SK-N-SH treated with all-trans-retinoic acid at 6 μM for 48 hours (cell line): ENCODE measurements around the gene NFKBIB.

Experiments used
- ATAC-seq: fragments of 200-7000 bp; cut with Tn5 transposase; 3 replicates; pipeline ENCODE4 v1.9.1; 2020; ENCODE audit warnings: mild to moderate bottlenecking, moderate library complexity
- ARNTL ChIP-seq: fragments of 450-650 bp; formaldehyde crosslinking; IDR thresholded peaks from 2 replicates; pipeline ENCODE4 v1.5.0; 2020; ENCODE audit warnings: low read depth, mild to moderate bottlenecking, moderate library complexity, borderline replicate concordance
- BACH2 ChIP-seq: fragments of 250-450 bp; sonication (Bioruptor Pico); IDR thresholded peaks from 2 replicates; pipeline ENCODE4 v1.9.0; 2021; ENCODE audit warnings: mild to moderate bottlenecking, borderline replicate concordance
- CSDC2 ChIP-seq: fragments of 250-450 bp; sonication (Bioruptor Pico); IDR thresholded peaks from 2 replicates; pipeline ENCODE4 v1.5.0; 2020; ENCODE audit warnings: mild to moderate bottlenecking, moderate library complexity
- CSRNP3 ChIP-seq: fragments of 250-450 bp; sonication (Bioruptor Pico); IDR thresholded peaks from 2 replicates; pipeline ENCODE4 v1.5.1; 2021; ENCODE audit warnings: mild to moderate bottlenecking, moderate library complexity
- ESRRG ChIP-seq: fragments of 250-450 bp; sonication (Bioruptor Pico); IDR thresholded peaks from 2 replicates; pipeline ENCODE4 v1.6.1; 2021; ENCODE audit warnings: mild to moderate bottlenecking
- GLIS3 ChIP-seq: fragments of 250-450 bp; sonication (Bioruptor Pico); IDR thresholded peaks from 2 replicates; pipeline ENCODE4 v1.5.0; 2020; ENCODE audit warnings: mild to moderate bottlenecking, moderate library complexity
- ISL1 ChIP-seq: fragments of 250-450 bp; sonication (Bioruptor Pico); IDR thresholded peaks from 2 replicates; pipeline ENCODE4 v2.1.2; 2022; ENCODE audit warnings: mild to moderate bottlenecking, moderate library complexity
- OSR1 ChIP-seq: fragments of 250-450 bp; sonication (Bioruptor Pico); IDR thresholded peaks from 2 replicates; pipeline ENCODE4 v1.8.0; 2022; ENCODE audit warnings: moderate library complexity, mild to moderate bottlenecking, inconsistent platforms
- POU6F1 ChIP-seq: fragments of 250-450 bp; sonication (Bioruptor Pico); IDR thresholded peaks from 2 replicates; pipeline ENCODE4 v1.8.0; 2021; ENCODE audit warnings: low read depth, mild to moderate bottlenecking, moderate library complexity, borderline replicate concordance
- RARB ChIP-seq: fragments of 250-450 bp; sonication (Bioruptor Pico); IDR thresholded peaks from 2 replicates; pipeline ENCODE4 v1.8.0; 2021; ENCODE audit warnings: mild to moderate bottlenecking, moderate library complexity
- SNAI2 ChIP-seq: fragments of 250-450 bp; sonication (Bioruptor Pico); IDR thresholded peaks from 2 replicates; pipeline ENCODE4 v1.5.0; 2020; ENCODE audit warnings: mild to moderate bottlenecking, moderate library complexity
- TCF4 ChIP-seq: fragments of 250-450 bp; sonication (Bioruptor Pico); IDR thresholded peaks from 2 replicates; pipeline ENCODE4 v1.8.0; 2021; ENCODE audit warnings: mild to moderate bottlenecking, moderate library complexity, borderline replicate concordance
- TOX ChIP-seq: fragments of 250-450 bp; sonication (Bioruptor Pico); IDR thresholded peaks from 2 replicates; pipeline ENCODE4 v1.8.0; 2021; ENCODE audit warnings: mild to moderate bottlenecking, moderate library complexity, borderline replicate concordance
- TSHZ2 ChIP-seq: fragments of 250-450 bp; sonication (Bioruptor Pico); IDR thresholded peaks from 2 replicates; pipeline ENCODE4 v1.5.0; 2020; ENCODE audit warnings: mild to moderate bottlenecking, moderate library complexity
- ZC3H10 ChIP-seq: fragments of 250-450 bp; sonication (Bioruptor Pico); IDR thresholded peaks from 2 replicates; pipeline ENCODE4 v1.5.1; 2021; ENCODE audit warnings: mild to moderate bottlenecking, moderate library complexity
- ZFP3 ChIP-seq: fragments of 250-450 bp; sonication (Bioruptor Pico); IDR thresholded peaks from 2 replicates; pipeline ENCODE4 v1.5.0; 2020; ENCODE audit warnings: mild to moderate bottlenecking, moderate library complexity
- ZFP30 ChIP-seq: fragments of 450-650 bp; formaldehyde crosslinking; IDR thresholded peaks from 2 replicates; pipeline ENCODE4 v1.5.0; 2022; ENCODE audit warnings: mild to moderate bottlenecking, moderate library complexity
- ZNF565 ChIP-seq: fragments of 450-650 bp; formaldehyde crosslinking; conservative IDR thresholded peaks from 2 replicates; pipeline ENCODE4 v1.5.0; 2020; ENCODE audit warnings: low read depth, mild to moderate bottlenecking, moderate library complexity
- ZNF70 ChIP-seq: fragments of 450-650 bp; formaldehyde crosslinking; IDR thresholded peaks from 2 replicates; pipeline ENCODE4 v1.5.0; 2020; ENCODE audit warnings: mild to moderate bottlenecking, moderate library complexity
- TF ChIP-seq, protein P1 (sequence below): fragments of 250-450 bp; sonication (Bioruptor Pico); IDR thresholded peaks from 2 replicates; pipeline ENCODE4 v1.8.0; 2020; ENCODE audit warnings: mild to moderate bottlenecking, moderate library complexity, borderline replicate concordance

Gene NFKBIB

DNA sequence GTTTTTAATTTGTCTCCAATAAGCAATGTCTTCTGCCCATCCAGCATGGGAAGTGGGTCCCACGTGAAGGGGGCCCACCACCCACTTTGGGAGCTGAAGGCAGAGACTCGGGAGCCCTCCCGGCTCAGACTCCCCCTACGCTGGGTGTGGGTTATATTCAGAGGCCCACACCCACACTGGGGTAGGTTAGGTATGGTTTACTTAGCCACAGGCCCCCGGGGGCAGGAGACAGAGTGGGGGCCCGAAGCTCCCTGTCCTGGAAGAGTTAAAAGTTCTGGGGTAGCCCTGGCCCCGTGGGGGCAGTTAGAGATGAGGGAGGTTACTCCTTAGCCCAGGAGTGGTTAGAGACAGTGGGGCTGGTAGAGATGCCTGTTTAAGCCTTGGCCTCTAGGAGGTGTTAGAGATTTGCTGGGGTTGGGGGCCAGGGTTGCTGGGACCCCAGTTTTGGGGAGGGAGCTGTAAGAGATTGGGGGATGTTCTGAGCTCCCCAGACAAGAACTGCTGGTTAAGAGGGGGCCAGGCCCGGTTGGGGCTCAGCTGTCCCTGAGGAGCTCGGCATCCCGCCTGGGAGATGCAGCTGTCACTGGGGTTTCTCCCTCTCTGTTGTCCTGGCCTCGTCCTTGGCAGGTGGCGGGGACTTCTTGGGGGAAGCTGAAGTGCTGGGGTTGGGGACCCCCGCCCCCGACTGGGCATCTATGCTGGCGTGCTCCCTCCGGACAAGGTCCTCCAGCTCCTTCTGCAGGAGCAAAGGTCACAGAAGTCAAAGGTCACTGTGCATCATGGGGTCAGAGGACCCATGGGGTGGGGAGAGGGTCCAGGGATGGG lies 21.0 kb upstream of the NFKBIB start:
- ATAC-seq = no peak
- TF ChIP-seq ZFP30 (CRISPR knock-in tag) (no peak), TOX (CRISPR knock-in tag) (no peak), CSDC2 (CRISPR knock-in tag) (no peak), TSHZ2 (no peak), ZNF70 (no peak), ISL1 (CRISPR knock-in tag) (no peak), POU6F1 (no peak), ZNF565 (CRISPR knock-in tag) (no peak), GLIS3 (no peak), CSRNP3 (CRISPR knock-in tag) (no peak)
- TF ChIP-seq, protein P1, sequence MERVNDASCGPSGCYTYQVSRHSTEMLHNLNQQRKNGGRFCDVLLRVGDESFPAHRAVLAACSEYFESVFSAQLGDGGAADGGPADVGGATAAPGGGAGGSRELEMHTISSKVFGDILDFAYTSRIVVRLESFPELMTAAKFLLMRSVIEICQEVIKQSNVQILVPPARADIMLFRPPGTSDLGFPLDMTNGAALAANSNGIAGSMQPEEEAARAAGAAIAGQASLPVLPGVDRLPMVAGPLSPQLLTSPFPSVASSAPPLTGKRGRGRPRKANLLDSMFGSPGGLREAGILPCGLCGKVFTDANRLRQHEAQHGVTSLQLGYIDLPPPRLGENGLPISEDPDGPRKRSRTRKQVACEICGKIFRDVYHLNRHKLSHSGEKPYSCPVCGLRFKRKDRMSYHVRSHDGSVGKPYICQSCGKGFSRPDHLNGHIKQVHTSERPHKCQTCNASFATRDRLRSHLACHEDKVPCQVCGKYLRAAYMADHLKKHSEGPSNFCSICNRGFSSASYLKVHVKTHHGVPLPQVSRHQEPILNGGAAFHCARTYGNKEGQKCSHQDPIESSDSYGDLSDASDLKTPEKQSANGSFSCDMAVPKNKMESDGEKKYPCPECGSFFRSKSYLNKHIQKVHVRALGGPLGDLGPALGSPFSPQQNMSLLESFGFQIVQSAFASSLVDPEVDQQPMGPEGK (CRISPR knock-in tag) = no peak

DNA sequence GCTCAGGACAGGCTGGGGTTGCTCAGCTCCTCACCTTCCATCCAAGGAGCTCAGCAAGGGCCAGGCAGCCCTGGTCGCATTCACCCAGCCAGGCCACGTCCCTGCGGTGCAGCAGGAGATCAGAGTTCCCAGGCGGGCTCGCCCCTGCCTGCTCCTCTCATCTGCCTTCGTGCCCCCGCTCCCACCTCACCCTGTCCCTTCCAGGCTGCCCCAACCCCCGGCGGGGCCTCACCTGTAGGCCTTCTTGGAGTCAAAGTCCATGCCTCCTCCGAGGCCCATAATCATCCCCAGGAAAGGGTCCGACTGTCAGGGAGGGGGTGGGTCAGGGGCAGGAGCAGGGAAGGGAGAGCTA lies 20.4 kb upstream of the NFKBIB start:
- ATAC-seq = no peak
- TF ChIP-seq ISL1 (CRISPR knock-in tag) (no peak), POU6F1 (no peak), CSDC2 (CRISPR knock-in tag) (no peak), ZFP3 (CRISPR knock-in tag) (no peak), TOX (CRISPR knock-in tag) (no peak), BACH2 (CRISPR knock-in tag) (no peak), ARNTL (CRISPR knock-in tag) (no peak), OSR1 (CRISPR knock-in tag) (no peak), CSRNP3 (CRISPR knock-in tag) (no peak), TCF4 (no peak)

DNA sequence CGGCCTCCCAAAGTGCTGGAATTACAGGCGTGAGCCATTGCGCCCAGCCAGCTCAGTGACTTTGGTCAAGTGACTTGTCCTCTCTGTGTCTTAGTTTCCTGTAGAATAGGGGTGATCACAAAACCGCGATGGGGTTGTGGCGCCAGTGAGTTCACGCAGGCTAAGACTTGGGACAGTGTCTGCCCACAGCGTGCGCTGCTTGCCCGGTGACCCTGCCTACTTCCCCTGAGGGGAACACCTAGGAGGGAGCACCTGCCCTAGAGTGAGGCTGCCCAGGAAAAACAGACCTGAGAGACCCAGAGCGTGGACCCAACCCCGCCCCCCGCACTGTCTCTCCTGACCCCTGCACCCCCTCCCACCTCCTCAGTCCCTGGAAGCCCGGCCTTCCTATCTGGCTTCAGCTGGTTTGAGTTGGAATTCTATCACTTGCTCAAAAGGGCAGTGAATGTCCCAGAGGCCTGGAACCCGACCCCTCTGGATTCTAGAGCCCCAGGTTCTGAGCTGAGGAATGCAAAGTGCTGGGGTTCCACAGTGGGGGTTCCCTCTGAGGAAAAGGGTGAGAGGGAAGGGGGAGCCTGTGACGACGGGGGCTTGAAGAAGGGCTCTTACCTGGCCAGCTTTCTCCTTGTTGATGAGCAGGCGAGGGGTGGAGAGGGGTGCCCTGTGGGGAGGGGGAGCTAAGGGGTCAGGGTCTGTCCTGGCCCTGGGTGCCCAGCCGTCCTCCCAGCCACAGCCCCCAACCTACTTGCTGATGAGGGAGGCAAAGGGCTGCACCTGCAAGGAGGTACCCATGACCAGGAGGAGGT lies 19.5 kb upstream of the NFKBIB start:
- ATAC-seq = no peak
- no peak for TF ChIP-seq ESRRG (CRISPR knock-in tag)
- no peak for TF ChIP-seq ZNF70
- no peak for TF ChIP-seq CSRNP3 (CRISPR knock-in tag)
- TF ChIP-seq ZC3H10 (CRISPR knock-in tag) = no peak
- TF ChIP-seq ZFP30 (CRISPR knock-in tag) = no peak
- no peak for TF ChIP-seq CSDC2 (CRISPR knock-in tag)
- no peak for TF ChIP-seq TCF4
- no peak for TF ChIP-seq ZNF565 (CRISPR knock-in tag)
- no peak for TF ChIP-seq GLIS3
- TF ChIP-seq ISL1 (CRISPR knock-in tag) = no peak
- no peak for TF ChIP-seq RARB (CRISPR knock-in tag)
- no peak for TF ChIP-seq BACH2 (CRISPR knock-in tag)
- TF ChIP-seq POU6F1 = no peak
- TF ChIP-seq SNAI2 (CRISPR knock-in tag) = no peak
